H9 (cell line): ENCODE results near the gene CFAP91. TPM values are rescaled to one million over a fixed set of nuclear protein-coding genes. Genes with fewer than 3 reads are reported as not detected.

ENCODE experiments used
- DNase-seq: peaks from one replicate; pipeline ENCODE4 v3.0.0-alpha.2; 2017
- H2AFZ ChIP-seq: one replicate; pipeline ENCODE4 v1.6.1; 2013; ENCODE audit warnings: mild to moderate bottlenecking, low read length, control low read depth, moderate library complexity
- H2AK5ac ChIP-seq: 2 replicates; pipeline ENCODE4 v1.6.1; 2013; ENCODE audit warnings: low read length, control low read depth, mixed read lengths; ENCODE audit not compliant: insufficient read length
- H2BK120ac ChIP-seq: one replicate; pipeline ENCODE4 v1.6.1; 2013; ENCODE audit warnings: low read depth, mild to moderate bottlenecking, low read length, control low read depth, inconsistent platforms; ENCODE audit not compliant: poor library complexity, severe bottlenecking
- H2BK12ac ChIP-seq: 2 replicates; pipeline ENCODE4 v1.6.1; 2013; ENCODE audit warnings: low read length, control low read depth, mixed read lengths, low read depth; ENCODE audit not compliant: insufficient read length
- H2BK15ac ChIP-seq: 2 replicates; pipeline ENCODE4 v1.6.1; 2013; ENCODE audit warnings: low read depth, low read length, control low read depth
- H2BK20ac ChIP-seq: one replicate; pipeline ENCODE4 v1.6.1; 2013; ENCODE audit warnings: low read depth, mild to moderate bottlenecking, low read length, control low read depth, inconsistent platforms; ENCODE audit not compliant: poor library complexity, severe bottlenecking
- H2BK5ac ChIP-seq: 2 replicates; pipeline ENCODE4 v1.6.1; 2013; ENCODE audit warnings: low read length, control low read depth, mixed read lengths; ENCODE audit not compliant: insufficient read length
- H3K14ac ChIP-seq: 2 replicates; pipeline ENCODE4 v1.6.1; 2013; ENCODE audit warnings: low read length, control low read depth; ENCODE audit not compliant: insufficient read depth
- H3K18ac ChIP-seq: 2 replicates; pipeline ENCODE4 v1.6.1; 2013; ENCODE audit warnings: low read depth, mild to moderate bottlenecking, mixed read lengths, low read length, control low read depth; ENCODE audit not compliant: insufficient read length
- H3K23ac ChIP-seq: 2 replicates; pipeline ENCODE4 v1.6.1; 2013; ENCODE audit warnings: low read length, control low read depth, mixed read lengths, low read depth; ENCODE audit not compliant: insufficient read length
- H3K23me2 ChIP-seq: 2 replicates; pipeline ENCODE4 v1.6.1; 2013; ENCODE audit warnings: low read depth, mild to moderate bottlenecking, mixed read lengths, low read length, control low read depth; ENCODE audit not compliant: insufficient read length, poor library complexity, severe bottlenecking
- H3K27ac ChIP-seq: 2 replicates; pipeline ENCODE4 v1.5.1; 2013; ENCODE audit warnings: low read length, control low read depth, mixed read lengths, low read depth; ENCODE audit not compliant: insufficient read length
- H3K27me3 ChIP-seq: 2 replicates; pipeline ENCODE4 v1.6.1; 2013; ENCODE audit warnings: low read length, control low read depth, inconsistent platforms; ENCODE audit not compliant: insufficient read depth
- H3K4ac ChIP-seq: 2 replicates; pipeline ENCODE4 v1.6.1; 2013; ENCODE audit warnings: low read depth, mild to moderate bottlenecking, control low read depth, inconsistent platforms, low read length, moderate library complexity
- H3K4me1 ChIP-seq: 2 replicates; pipeline ENCODE4 v1.6.1; 2013; ENCODE audit warnings: low read length, control low read depth, inconsistent platforms; ENCODE audit not compliant: insufficient read depth
- H3K4me2 ChIP-seq: 2 replicates; pipeline ENCODE4 v1.6.1; 2013; ENCODE audit warnings: low read length, control low read depth, mixed read lengths; ENCODE audit not compliant: insufficient read length, insufficient read depth
- H3K56ac ChIP-seq: 2 replicates; pipeline ENCODE4 v1.6.1; 2013; ENCODE audit warnings: low read depth, mild to moderate bottlenecking, mixed read lengths, low read length, control low read depth; ENCODE audit not compliant: insufficient read length
- H3K79me1 ChIP-seq: 2 replicates; pipeline ENCODE4 v1.6.1; 2013; ENCODE audit warnings: low read depth, mild to moderate bottlenecking, moderate library complexity, low read length, control low read depth, inconsistent platforms; ENCODE audit not compliant: insufficient read depth, poor library complexity, severe bottlenecking
- H3K79me2 ChIP-seq: 2 replicates; pipeline ENCODE4 v1.6.1; 2013; ENCODE audit warnings: low read length, control low read depth, inconsistent platforms; ENCODE audit not compliant: insufficient read depth
- H3K9ac ChIP-seq: 2 replicates; pipeline ENCODE4 v1.6.1; 2013; ENCODE audit warnings: low read length, control low read depth, mixed read lengths; ENCODE audit not compliant: insufficient read length; ENCODE audit errors: extremely low read depth
- H3K9me3 ChIP-seq: one replicate; pipeline ENCODE4 v1.6.1; 2013; ENCODE audit warnings: low read depth, low read length, inconsistent platforms; ENCODE audit not compliant: control insufficient read depth
- H3T11ph ChIP-seq: one replicate; pipeline ENCODE4 v1.6.1; 2013; ENCODE audit warnings: mild to moderate bottlenecking, low read length, control low read depth, inconsistent platforms
- H4K20me1 ChIP-seq: one replicate; pipeline ENCODE4 v1.6.1; 2013; ENCODE audit not compliant: control insufficient read depth, insufficient read length, insufficient read depth
- H4K5ac ChIP-seq: 2 replicates; pipeline ENCODE4 v1.6.1; 2013; ENCODE audit warnings: low read depth, mild to moderate bottlenecking, mixed read lengths, low read length, control low read depth; ENCODE audit not compliant: insufficient read length
- H4K8ac ChIP-seq: replicated peaks from 2 replicates; pipeline ENCODE4 v1.6.1; 2013; ENCODE audit warnings: low read length, control low read depth, mixed read lengths, low read depth; ENCODE audit not compliant: insufficient read length
- H4K91ac ChIP-seq: 2 replicates; pipeline ENCODE4 v1.6.1; 2013; ENCODE audit warnings: low read depth, mild to moderate bottlenecking, moderate library complexity, mixed read lengths, low read length, control low read depth; ENCODE audit not compliant: insufficient read length
- H3K27ac Mint-ChIP-seq, 3 experiments: 2 replicates in 2 of 3; 3 replicates in 1 of 3; pipeline ENCODE4 v1.8.0; 2020 to 2021; ENCODE audit warnings: mixed read lengths in 3 of 3, mild to moderate bottlenecking in 1 of 3, moderate library complexity in 1 of 3
- H3K27me3 Mint-ChIP-seq: 2 replicates; pipeline ENCODE4 v1.8.0; 2021; ENCODE audit warnings: low read depth, mild to moderate bottlenecking, moderate library complexity, mixed read lengths
- H3K36me3 Mint-ChIP-seq, 3 experiments: 2 replicates in 2 of 3; 3 replicates in 1 of 3; pipeline ENCODE4 v1.8.0; 2020 to 2021; ENCODE audit warnings: low read depth in 3 of 3, mixed read lengths in 3 of 3; ENCODE audit not compliant: insufficient read depth in 1 of 3
- H3K4me1 Mint-ChIP-seq, 2 experiments: 2 replicates each; pipeline ENCODE4 v1.8.0; 2020; ENCODE audit warnings: mixed read lengths in 2 of 2
- H3K4me3 Mint-ChIP-seq, 2 experiments: 2 replicates in 1 of 2; 3 replicates in 1 of 2; pipeline ENCODE4 v1.8.0; 2020 to 2021; ENCODE audit warnings: mild to moderate bottlenecking in 2 of 2, mixed read lengths in 2 of 2, moderate library complexity in 1 of 2
- H3K9me3 Mint-ChIP-seq, 2 experiments: 2 replicates in 1 of 2; 3 replicates in 1 of 2; pipeline ENCODE4 v1.8.0; 2020; ENCODE audit warnings: mild to moderate bottlenecking in 2 of 2, mixed read lengths in 2 of 2, moderate library complexity in 1 of 2
- CTCF ChIP-seq: fragments of 200-600 bp; sonication (generic); conservative IDR thresholded peaks from 3 replicates; pipeline ENCODE4 v1.8.0; 2021; ENCODE audit warnings: antibody characterized with exemption, mild to moderate bottlenecking
- WGBS: extraction: QIAGEN DNeasy Blood & Tissue Kit; methylation state at CpG from one replicate; pipeline ENCODE4 v1.1.7; 2013; ENCODE audit warnings: missing lambda C conversion rate, low lambda C conversion rate, mixed read lengths; ENCODE audit not compliant: insufficient read length; ENCODE audit errors: extremely low coverage; 5-methylcytosine and 5-hydroxymethylcytosine counted together
- total RNA-seq: library from RNA; stranded (reverse); gene quantifications from 2 replicates; pipeline ENCODE4 v1.2.1, GENCODE V29; 2021

The CFAP91 gene
- total RNA-seq, 1 experiment from 2014 or later, result 2.3 TPM

GRCh38 chr3:119743921-119744320 lies 41.1 kb downstream of the CFAP91 start:
- H3K4me3 Mint-ChIP-seq, result no peak overlapping the region
- H3K27me3 ChIP-seq, result no peaks in the 10 kb centered on the region
- no peaks in the 10 kb centered on the region for H3K36me3 Mint-ChIP-seq
- no peaks in the 10 kb centered on the region for H3K23me2 ChIP-seq
- H4K20me1 ChIP-seq, result no peaks in the 10 kb centered on the region
- H3K23ac ChIP-seq, result no peak overlapping the region
- TF ChIP-seq CTCF, result no peak
- no peak overlapping the region for H3K14ac ChIP-seq
- no peak overlapping the region for H2BK12ac ChIP-seq
- WGBS, result no CpG with 5 or more reads among the region's 10 CpGs
- H3K4me1 ChIP-seq, result no peaks in the 10 kb centered on the region
- H2BK15ac ChIP-seq, result no peak overlapping the region
- 0 out of 4 replicates have a peak, but pooled peaks cover 0 to 2% of the 10 kb centered on the region in 2 experiments for H3K4me1 Mint-ChIP-seq
- no peak overlapping the region for H4K91ac ChIP-seq
- H3K9me3 Mint-ChIP-seq, result no peaks in the 10 kb centered on the region
- no peak overlapping the region for H3K4me2 ChIP-seq
- H3K18ac ChIP-seq, result no peak overlapping the region
- H4K5ac ChIP-seq, result no peak overlapping the region
- H2BK120ac ChIP-seq, result no peak overlapping the region
- H3K4ac ChIP-seq, result no peak overlapping the region
- H3K27ac Mint-ChIP-seq, result 0 out of 7 replicates have a peak overlapping the region, but pooled peaks of 1 of the 3 experiments have one; percentile 30
- no peak overlapping the region for H2BK5ac ChIP-seq
- no peaks in the 10 kb centered on the region for H3K79me1 ChIP-seq
- no peaks in the 10 kb centered on the region for H3K9me3 ChIP-seq
- no peak overlapping the region for H3K56ac ChIP-seq
- H3K9ac ChIP-seq, result no peak overlapping the region
- H4K8ac ChIP-seq, result no peak overlapping the region
- no peak for DNase-seq
- H3K79me2 ChIP-seq, result no peaks in the 10 kb centered on the region
- no peak overlapping the region for H3K27ac ChIP-seq
- H2AK5ac ChIP-seq, result no peak overlapping the region
- no peak overlapping the region for H2AFZ ChIP-seq
- no peak overlapping the region for H2BK20ac ChIP-seq
- no peak overlapping the region for H3T11ph ChIP-seq
- no peaks in the 10 kb centered on the region; the same call in 1 of the 2 replicates for H3K27me3 Mint-ChIP-seq
